ENCODE data around the gene PADI2. TPM values are rescaled to one million over a fixed set of nuclear protein-coding genes. Genes with fewer than 3 reads are reported as not detected.

Gene PADI2
- total and polyA plus RNA-seq, 2 experiments from 2014 or later, result 1.7 to 4.3 TPM

GRCh38 chr1:17136145-17136544 is 16.9 kb upstream of the PADI2 start:
- Histone ChIP-seq H3K9me2 (ENCODE audit: insufficient read depth) (peaks cover 9% of the 10 kb centered on the region), H3K4me2 (no peak overlapping the region), H3K27ac (ENCODE audit: low read depth) (no peak overlapping the region), H3F3A (replicated peaks; ENCODE audit: low read depth) (no peaks in the 10 kb centered on the region), H3K27me3 (ENCODE audit: insufficient read depth) (no peaks in the 10 kb centered on the region), H4K20me1 (replicated peaks; ENCODE audit: insufficient read depth) (no peaks in the 10 kb centered on the region), H2AFZ (no peak overlapping the region), H3K36me3 (ENCODE audit: insufficient read depth) (no peaks in the 10 kb centered on the region), H3K4me3 (no peak overlapping the region), H3K79me2 (replicated peaks; ENCODE audit: insufficient read depth) (no peaks in the 10 kb centered on the region), H3K4me1 (ENCODE audit: insufficient read depth) (peaks cover 5% of the 10 kb centered on the region; the same call in 1 of the 2 replicates)
- ATAC-seq (no peak), DNase-seq (ENCODE audit: low spot score) (no peak)
- no peak for TF ChIP-seq JUNB (IDR thresholded peaks at IDR 0.05; ENCODE audit: unreplicated experiment)
- TF ChIP-seq CTCF (conservative IDR thresholded peaks at IDR 0.05; ENCODE audit: low read depth in 2 of 2), result no peak
- no peak for TF ChIP-seq ZNF462 (CRISPR knock-in tag; IDR thresholded peaks at IDR 0.05)
- H3K4me3 Mint-ChIP-seq, result no peak overlapping the region
- H3K27ac Mint-ChIP-seq, result no peak overlapping the region
- peaks cover 7% of the 10 kb centered on the region; the same call in 2 of the 3 replicates for H3K4me1 Mint-ChIP-seq
- H3K9me3 Mint-ChIP-seq, result peaks cover 11% of the 10 kb centered on the region; the same call in 1 of the 3 replicates
- 0 out of 3 replicates have a peak, but pooled peaks cover 4% of the 10 kb centered on the region for H3K36me3 Mint-ChIP-seq (ENCODE audit: low read depth)
- H3K27me3 Mint-ChIP-seq (ENCODE audit: insufficient read depth, low read depth, poor library complexity), result peaks cover 8% of the 10 kb centered on the region

- H3K9me3 Mint-ChIP-seq, result peaks cover 11% of the 10 kb centered on the region; the same call in 1 of the 3 replicates
- DNase-seq (ENCODE audit: low spot score), result no peak
- Histone ChIP-seq H3K4me2 (no peak overlapping the region), H3K36me3 (ENCODE audit: insufficient read depth) (no peaks in the 10 kb centered on the region), H3K4me3 (no peak overlapping the region), H3F3A (replicated peaks; ENCODE audit: low read depth) (no peaks in the 10 kb centered on the region), H3K4me1 (ENCODE audit: insufficient read depth) (peaks cover 10% of the 10 kb centered on the region), H3K27ac (ENCODE audit: low read depth) (no peak overlapping the region), H3K27me3 (ENCODE audit: insufficient read depth) (no peaks in the 10 kb centered on the region), H2AFZ (no peak overlapping the region), H3K9me2 (ENCODE audit: insufficient read depth) (peaks cover 9% of the 10 kb centered on the region), H3K79me2 (replicated peaks; ENCODE audit: insufficient read depth) (no peaks in the 10 kb centered on the region), H4K20me1 (replicated peaks; ENCODE audit: insufficient read depth) (no peaks in the 10 kb centered on the region)
- 0 out of 3 replicates have a peak, but pooled peaks cover 4% of the 10 kb centered on the region for H3K36me3 Mint-ChIP-seq (ENCODE audit: low read depth)
- ATAC-seq, result no peak
- H3K27ac Mint-ChIP-seq, result no peak overlapping the region
- no peak overlapping the region for H3K4me3 Mint-ChIP-seq
- H3K27me3 Mint-ChIP-seq (ENCODE audit: insufficient read depth, low read depth, poor library complexity), result peaks cover 10% of the 10 kb centered on the region
- peaks cover 7% of the 10 kb centered on the region; the same call in 2 of the 3 replicates for H3K4me1 Mint-ChIP-seq
- TF ChIP-seq ZNF114 (CRISPR knock-in tag; IDR thresholded peaks at IDR 0.05) (no peak), CREB1 (CRISPR knock-in tag; IDR thresholded peaks at IDR 0.05; ENCODE audit: low read depth) (no peak), POLR2AphosphoS5 (IDR thresholded peaks at IDR 0.05; ENCODE audit: low read depth) (no peak), JUNB (IDR thresholded peaks at IDR 0.05; ENCODE audit: unreplicated experiment) (no peak), CTCF (conservative IDR thresholded peaks at IDR 0.05; ENCODE audit: low read depth in 2 of 2) (no peak)
Measured at GRCh38 chr1:17135530-17135929, 16.3 kb upstream of the PADI2 start.
